Endothelial cell of hepatic sinusoid (primary cell): ENCODE results near the gene OSGEP.

Experiments
- in situ Hi-C: cut with HindIII; loops from 2 replicates; pipeline ENCODE4 v1.10.0; 2017; ENCODE audit warnings: low sequenced_read_pairs

OSGEP gene

GRCh38 chr14:20400965-20401593 is 53.5 kb downstream of the OSGEP start:
- in situ Hi-C loops, result no loop called here

- in situ Hi-C loops, result no loop called here
Observed at GRCh38 chr14:20400589-20400964, 54.0 kb downstream of the OSGEP start.

GRCh38 chr14:20397511-20397910 is 57.1 kb downstream of the OSGEP start:
- in situ Hi-C loops, result loop anchor here (5.0 kb wide), 2 partner anchors 45 to 75 kb away; no protein-coding TSS in a partner anchor
